Panc1 (cell line): ENCODE results near the gene FNIP1.

Experiments used
- POLR2AphosphoS5 ChIP-seq: IDR thresholded peaks from 2 replicates; pipeline ENCODE4 v1.6.1; 2012; ENCODE audit warnings: mild to moderate bottlenecking, low read depth, low read length, moderate library complexity
- TF ChIP-seq, protein P1 (sequence below), 2 experiments: IDR thresholded peaks; 2 replicates each; pipeline ENCODE4 v1.6.1; 2011 to 2012; ENCODE audit warnings: low read depth in 2 of 2, control low read depth in 1 of 2, low read length in 1 of 2, mild to moderate bottlenecking in 1 of 2, moderate library complexity in 1 of 2; ENCODE audit not compliant: insufficient read depth in 1 of 2

GRCh38 chr5:131685516-131686171 is 111.2 kb downstream of the FNIP1 start:
- TF ChIP-seq POLR2AphosphoS5: no peak
- TF ChIP-seq, protein P1, sequence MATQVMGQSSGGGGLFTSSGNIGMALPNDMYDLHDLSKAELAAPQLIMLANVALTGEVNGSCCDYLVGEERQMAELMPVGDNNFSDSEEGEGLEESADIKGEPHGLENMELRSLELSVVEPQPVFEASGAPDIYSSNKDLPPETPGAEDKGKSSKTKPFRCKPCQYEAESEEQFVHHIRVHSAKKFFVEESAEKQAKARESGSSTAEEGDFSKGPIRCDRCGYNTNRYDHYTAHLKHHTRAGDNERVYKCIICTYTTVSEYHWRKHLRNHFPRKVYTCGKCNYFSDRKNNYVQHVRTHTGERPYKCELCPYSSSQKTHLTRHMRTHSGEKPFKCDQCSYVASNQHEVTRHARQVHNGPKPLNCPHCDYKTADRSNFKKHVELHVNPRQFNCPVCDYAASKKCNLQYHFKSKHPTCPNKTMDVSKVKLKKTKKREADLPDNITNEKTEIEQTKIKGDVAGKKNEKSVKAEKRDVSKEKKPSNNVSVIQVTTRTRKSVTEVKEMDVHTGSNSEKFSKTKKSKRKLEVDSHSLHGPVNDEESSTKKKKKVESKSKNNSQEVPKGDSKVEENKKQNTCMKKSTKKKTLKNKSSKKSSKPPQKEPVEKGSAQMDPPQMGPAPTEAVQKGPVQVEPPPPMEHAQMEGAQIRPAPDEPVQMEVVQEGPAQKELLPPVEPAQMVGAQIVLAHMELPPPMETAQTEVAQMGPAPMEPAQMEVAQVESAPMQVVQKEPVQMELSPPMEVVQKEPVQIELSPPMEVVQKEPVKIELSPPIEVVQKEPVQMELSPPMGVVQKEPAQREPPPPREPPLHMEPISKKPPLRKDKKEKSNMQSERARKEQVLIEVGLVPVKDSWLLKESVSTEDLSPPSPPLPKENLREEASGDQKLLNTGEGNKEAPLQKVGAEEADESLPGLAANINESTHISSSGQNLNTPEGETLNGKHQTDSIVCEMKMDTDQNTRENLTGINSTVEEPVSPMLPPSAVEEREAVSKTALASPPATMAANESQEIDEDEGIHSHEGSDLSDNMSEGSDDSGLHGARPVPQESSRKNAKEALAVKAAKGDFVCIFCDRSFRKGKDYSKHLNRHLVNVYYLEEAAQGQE (IDR thresholded peaks at IDR 0.05; ENCODE audit: insufficient read depth in 1 of 2, low read depth in 2 of 2, low read length in 1 of 2): no peak
